Neural cell (in vitro differentiated cells): ENCODE results near the gene ZNF853. TPM values are rescaled to one million over a fixed set of nuclear protein-coding genes. Genes with fewer than 3 reads are reported as not detected.

Experiments used
- H2AFZ ChIP-seq: fragments of 200-600, 300-800 bp; sonication (generic), shearing (Covaris generic); 2 replicates; pipeline ENCODE4 v1.6.0; 2014; ENCODE audit warnings: low read depth, mild to moderate bottlenecking, antibody characterized with exemption, low read length, moderate library complexity
- H3F3A ChIP-seq: fragments of 200-600 bp; shearing (Covaris generic); 2 replicates; pipeline ENCODE4 v1.6.1; 2016; ENCODE audit warnings: mild to moderate bottlenecking, moderate library complexity, mixed read lengths, antibody characterized with exemption, low read length; ENCODE audit not compliant: insufficient read depth, poor library complexity, severe bottlenecking
- H3K27ac ChIP-seq: fragments of 200-600, 300-800 bp; sonication (generic), shearing (Covaris generic); 2 replicates; pipeline ENCODE4 v1.5.1; 2014; ENCODE audit warnings: mild to moderate bottlenecking, low read length, moderate library complexity
- H3K27me3 ChIP-seq: fragments of 300-800, 200-600 bp; sonication (generic), shearing (Covaris generic); 2 replicates; pipeline ENCODE4 v1.6.0; 2014; ENCODE audit warnings: mild to moderate bottlenecking, low read depth, low read length, moderate library complexity; ENCODE audit not compliant: insufficient read depth
- H3K36me3 ChIP-seq: fragments of 300-800, 200-600 bp; sonication (generic), shearing (Covaris generic); 2 replicates; pipeline ENCODE4 v1.5.1; 2014; ENCODE audit warnings: mild to moderate bottlenecking, antibody characterized with exemption, low read length, moderate library complexity; ENCODE audit not compliant: insufficient read depth
- H3K4me2 ChIP-seq: fragments of 300-800, 200-600 bp; sonication (generic), shearing (Covaris generic); 2 replicates; pipeline ENCODE4 v1.6.0; 2014; ENCODE audit warnings: mild to moderate bottlenecking, low read length
- H3K4me3 ChIP-seq: fragments of 300-800, 200-600 bp; sonication (generic), shearing (Covaris generic); 2 replicates; pipeline ENCODE4 v1.5.1; 2014; ENCODE audit warnings: mild to moderate bottlenecking, low read length, moderate library complexity
- H3K79me2 ChIP-seq: fragments of 200-600 bp; shearing (Covaris generic); replicated peaks from 2 replicates; pipeline ENCODE4 v1.6.0; 2014; ENCODE audit warnings: mild to moderate bottlenecking, low read length, moderate library complexity; ENCODE audit not compliant: insufficient read depth
- H3K9ac ChIP-seq: fragments of 300-800, 200-600 bp; sonication (generic), shearing (Covaris generic); 2 replicates; pipeline ENCODE4 v1.6.1; 2016; ENCODE audit warnings: mild to moderate bottlenecking, low read length, mixed read lengths
- H3K9me2 ChIP-seq: fragments of 200-600 bp; shearing (Covaris generic); 2 replicates; pipeline ENCODE4 v1.6.1; 2016; ENCODE audit warnings: mild to moderate bottlenecking, low read length, mixed read lengths; ENCODE audit not compliant: insufficient read depth
- H3K9me3 ChIP-seq: fragments of 200-600, 300-800 bp; sonication (generic), shearing (Covaris generic); 2 replicates; pipeline ENCODE4 v1.6.1; 2016; ENCODE audit warnings: mild to moderate bottlenecking, mixed run types, low read length, moderate library complexity, mixed read lengths
- H4K20me1 ChIP-seq: fragments of 200-600 bp; shearing (Covaris generic); 2 replicates; pipeline ENCODE4 v1.6.1; 2016; ENCODE audit warnings: mild to moderate bottlenecking, mixed run types; ENCODE audit not compliant: insufficient read depth
- CTCF ChIP-seq: fragments of 450-650 bp; IDR thresholded peaks from 2 replicates; pipeline ENCODE4 v1.5.1; 2014; ENCODE audit warnings: antibody characterized with exemption, mild to moderate bottlenecking, moderate library complexity; ENCODE audit not compliant: poor library complexity, severe bottlenecking
- MXI1 ChIP-seq: fragments of 450-650 bp; conservative IDR thresholded peaks from 2 replicates; pipeline ENCODE4 v1.6.1; 2014; ENCODE audit warnings: antibody characterized with exemption, mild to moderate bottlenecking; ENCODE audit not compliant: poor library complexity, severe bottlenecking
- RAD21 ChIP-seq: fragments of 450-650 bp; conservative IDR thresholded peaks from 2 replicates; pipeline ENCODE4 v1.6.1; 2014; ENCODE audit warnings: antibody characterized with exemption, mild to moderate bottlenecking, moderate library complexity
- TAF1 ChIP-seq: IDR thresholded peaks from 2 replicates; pipeline ENCODE4 v1.6.1; 2012; ENCODE audit warnings: low read depth
- polyA plus RNA-seq: library from polyadenylated mRNA; depleted of rRNA; stranded (reverse); fragments of >200 nt; gene quantifications from 2 replicates; pipeline ENCODE4 v1.2.3, GENCODE V29; 2014
- TF ChIP-seq, protein P1 (sequence below): IDR thresholded peaks from 2 replicates; pipeline ENCODE4 v1.6.1; 2012; ENCODE audit warnings: borderline replicate concordance

Gene ZNF853
- polyA plus RNA-seq, 1 donor from 2014 or later = 8.7 TPM

- TF ChIP-seq CTCF (no peak), TAF1 (no peak), MXI1 (no peak)
- TF ChIP-seq, protein P1, sequence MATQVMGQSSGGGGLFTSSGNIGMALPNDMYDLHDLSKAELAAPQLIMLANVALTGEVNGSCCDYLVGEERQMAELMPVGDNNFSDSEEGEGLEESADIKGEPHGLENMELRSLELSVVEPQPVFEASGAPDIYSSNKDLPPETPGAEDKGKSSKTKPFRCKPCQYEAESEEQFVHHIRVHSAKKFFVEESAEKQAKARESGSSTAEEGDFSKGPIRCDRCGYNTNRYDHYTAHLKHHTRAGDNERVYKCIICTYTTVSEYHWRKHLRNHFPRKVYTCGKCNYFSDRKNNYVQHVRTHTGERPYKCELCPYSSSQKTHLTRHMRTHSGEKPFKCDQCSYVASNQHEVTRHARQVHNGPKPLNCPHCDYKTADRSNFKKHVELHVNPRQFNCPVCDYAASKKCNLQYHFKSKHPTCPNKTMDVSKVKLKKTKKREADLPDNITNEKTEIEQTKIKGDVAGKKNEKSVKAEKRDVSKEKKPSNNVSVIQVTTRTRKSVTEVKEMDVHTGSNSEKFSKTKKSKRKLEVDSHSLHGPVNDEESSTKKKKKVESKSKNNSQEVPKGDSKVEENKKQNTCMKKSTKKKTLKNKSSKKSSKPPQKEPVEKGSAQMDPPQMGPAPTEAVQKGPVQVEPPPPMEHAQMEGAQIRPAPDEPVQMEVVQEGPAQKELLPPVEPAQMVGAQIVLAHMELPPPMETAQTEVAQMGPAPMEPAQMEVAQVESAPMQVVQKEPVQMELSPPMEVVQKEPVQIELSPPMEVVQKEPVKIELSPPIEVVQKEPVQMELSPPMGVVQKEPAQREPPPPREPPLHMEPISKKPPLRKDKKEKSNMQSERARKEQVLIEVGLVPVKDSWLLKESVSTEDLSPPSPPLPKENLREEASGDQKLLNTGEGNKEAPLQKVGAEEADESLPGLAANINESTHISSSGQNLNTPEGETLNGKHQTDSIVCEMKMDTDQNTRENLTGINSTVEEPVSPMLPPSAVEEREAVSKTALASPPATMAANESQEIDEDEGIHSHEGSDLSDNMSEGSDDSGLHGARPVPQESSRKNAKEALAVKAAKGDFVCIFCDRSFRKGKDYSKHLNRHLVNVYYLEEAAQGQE = no peak
- H3K4me3 ChIP-seq = no peak overlapping the region
- no peak overlapping the region for H2AFZ ChIP-seq
- H3F3A ChIP-seq = no peaks in the 10 kb centered on the region
- H3K79me2 ChIP-seq = peaks cover 31% of the 10 kb centered on the region
- no peaks in the 10 kb centered on the region for H3K27me3 ChIP-seq
- H3K36me3 ChIP-seq = no peaks in the 10 kb centered on the region
- no peak overlapping the region for H3K9ac ChIP-seq
- no peak overlapping the region for H3K4me2 ChIP-seq
- no peaks in the 10 kb centered on the region for H3K9me3 ChIP-seq
- H3K9me2 ChIP-seq = no peaks in the 10 kb centered on the region
- H4K20me1 ChIP-seq = no peaks in the 10 kb centered on the region
- H3K27ac ChIP-seq = no peak overlapping the region
Observed at GRCh38 chr7:6640246-6640721, 24.9 kb downstream of the ZNF853 start.

- Histone ChIP-seq H3K79me2 (peaks cover 31% of the 10 kb centered on the region), H3K27ac (no peak overlapping the region), H3K9me3 (no peaks in the 10 kb centered on the region), H2AFZ (no peak overlapping the region), H3K36me3 (no peaks in the 10 kb centered on the region), H3K27me3 (no peaks in the 10 kb centered on the region), H3F3A (no peaks in the 10 kb centered on the region), H3K9ac (no peak overlapping the region), H4K20me1 (no peaks in the 10 kb centered on the region), H3K4me2 (no peak overlapping the region), H3K4me3 (no peak overlapping the region), H3K9me2 (no peaks in the 10 kb centered on the region)
- no peak for TF ChIP-seq CTCF
- TF ChIP-seq RAD21 = no peak
- TF ChIP-seq, protein P1 = no peak
Observed at GRCh38 chr7:6641305-6642035, 26.1 kb downstream of the ZNF853 start.
